OCI-LY1 (cell line): ENCODE data around the gene MYEF2.

Source experiments
- EZH2 ChIP-seq: fragments of 200-600 bp; sonication (generic), shearing (Covaris generic); IDR thresholded peaks from 2 replicates; pipeline ENCODE4 v1.8.0; 2017; ENCODE audit warnings: borderline replicate concordance, mixed run types, mild to moderate bottlenecking, antibody characterized with exemption, low read length, moderate library complexity, mixed read lengths
- TF ChIP-seq, protein P1 (sequence below): fragments of 200-600 bp; sonication (generic), shearing (Covaris generic); IDR thresholded peaks from 2 replicates; pipeline ENCODE4 v1.5.1; 2017; ENCODE audit warnings: mild to moderate bottlenecking, antibody characterized with exemption, low read length, moderate library complexity, mixed read lengths

GRCh38 chr15:48177383-48177765, 721 bp downstream of the MYEF2 start:
- TF ChIP-seq, protein P1, sequence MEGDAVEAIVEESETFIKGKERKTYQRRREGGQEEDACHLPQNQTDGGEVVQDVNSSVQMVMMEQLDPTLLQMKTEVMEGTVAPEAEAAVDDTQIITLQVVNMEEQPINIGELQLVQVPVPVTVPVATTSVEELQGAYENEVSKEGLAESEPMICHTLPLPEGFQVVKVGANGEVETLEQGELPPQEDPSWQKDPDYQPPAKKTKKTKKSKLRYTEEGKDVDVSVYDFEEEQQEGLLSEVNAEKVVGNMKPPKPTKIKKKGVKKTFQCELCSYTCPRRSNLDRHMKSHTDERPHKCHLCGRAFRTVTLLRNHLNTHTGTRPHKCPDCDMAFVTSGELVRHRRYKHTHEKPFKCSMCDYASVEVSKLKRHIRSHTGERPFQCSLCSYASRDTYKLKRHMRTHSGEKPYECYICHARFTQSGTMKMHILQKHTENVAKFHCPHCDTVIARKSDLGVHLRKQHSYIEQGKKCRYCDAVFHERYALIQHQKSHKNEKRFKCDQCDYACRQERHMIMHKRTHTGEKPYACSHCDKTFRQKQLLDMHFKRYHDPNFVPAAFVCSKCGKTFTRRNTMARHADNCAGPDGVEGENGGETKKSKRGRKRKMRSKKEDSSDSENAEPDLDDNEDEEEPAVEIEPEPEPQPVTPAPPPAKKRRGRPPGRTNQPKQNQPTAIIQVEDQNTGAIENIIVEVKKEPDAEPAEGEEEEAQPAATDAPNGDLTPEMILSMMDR: no peak
- no peak for TF ChIP-seq EZH2
